H9 (cell line): ENCODE data around the gene C3. TPM values are rescaled to one million over a fixed set of nuclear protein-coding genes. Genes with fewer than 3 reads are reported as not detected.
"Not testable (repeated sequence)": the region's sequence is repeated elsewhere in the genome, so short reads cannot be mapped to it uniquely, and the experiment has no call there.

ENCODE experiments used
- DNase-seq: peaks from one replicate; pipeline ENCODE4 v3.0.0-alpha.2; 2017
- H2AFZ ChIP-seq: one replicate; pipeline ENCODE4 v1.6.1; 2013; ENCODE audit warnings: mild to moderate bottlenecking, low read length, control low read depth, moderate library complexity
- H2AK5ac ChIP-seq: 2 replicates; pipeline ENCODE4 v1.6.1; 2013; ENCODE audit warnings: low read length, control low read depth, mixed read lengths; ENCODE audit not compliant: insufficient read length
- H2BK120ac ChIP-seq: one replicate; pipeline ENCODE4 v1.6.1; 2013; ENCODE audit warnings: low read depth, mild to moderate bottlenecking, low read length, control low read depth, inconsistent platforms; ENCODE audit not compliant: poor library complexity, severe bottlenecking
- H2BK12ac ChIP-seq: 2 replicates; pipeline ENCODE4 v1.6.1; 2013; ENCODE audit warnings: low read length, control low read depth, mixed read lengths, low read depth; ENCODE audit not compliant: insufficient read length
- H2BK15ac ChIP-seq: 2 replicates; pipeline ENCODE4 v1.6.1; 2013; ENCODE audit warnings: low read depth, low read length, control low read depth
- H2BK20ac ChIP-seq: one replicate; pipeline ENCODE4 v1.6.1; 2013; ENCODE audit warnings: low read depth, mild to moderate bottlenecking, low read length, control low read depth, inconsistent platforms; ENCODE audit not compliant: poor library complexity, severe bottlenecking
- H2BK5ac ChIP-seq: 2 replicates; pipeline ENCODE4 v1.6.1; 2013; ENCODE audit warnings: low read length, control low read depth, mixed read lengths; ENCODE audit not compliant: insufficient read length
- H3K14ac ChIP-seq: 2 replicates; pipeline ENCODE4 v1.6.1; 2013; ENCODE audit warnings: low read length, control low read depth; ENCODE audit not compliant: insufficient read depth
- H3K18ac ChIP-seq: 2 replicates; pipeline ENCODE4 v1.6.1; 2013; ENCODE audit warnings: low read depth, mild to moderate bottlenecking, mixed read lengths, low read length, control low read depth; ENCODE audit not compliant: insufficient read length
- H3K23ac ChIP-seq: 2 replicates; pipeline ENCODE4 v1.6.1; 2013; ENCODE audit warnings: low read length, control low read depth, mixed read lengths, low read depth; ENCODE audit not compliant: insufficient read length
- H3K23me2 ChIP-seq: 2 replicates; pipeline ENCODE4 v1.6.1; 2013; ENCODE audit warnings: low read depth, mild to moderate bottlenecking, mixed read lengths, low read length, control low read depth; ENCODE audit not compliant: insufficient read length, poor library complexity, severe bottlenecking
- H3K27ac ChIP-seq: 2 replicates; pipeline ENCODE4 v1.5.1; 2013; ENCODE audit warnings: low read length, control low read depth, mixed read lengths, low read depth; ENCODE audit not compliant: insufficient read length
- H3K27me3 ChIP-seq: 2 replicates; pipeline ENCODE4 v1.6.1; 2013; ENCODE audit warnings: low read length, control low read depth, inconsistent platforms; ENCODE audit not compliant: insufficient read depth
- H3K4ac ChIP-seq: 2 replicates; pipeline ENCODE4 v1.6.1; 2013; ENCODE audit warnings: low read depth, mild to moderate bottlenecking, control low read depth, inconsistent platforms, low read length, moderate library complexity
- H3K4me1 ChIP-seq: 2 replicates; pipeline ENCODE4 v1.6.1; 2013; ENCODE audit warnings: low read length, control low read depth, inconsistent platforms; ENCODE audit not compliant: insufficient read depth
- H3K4me2 ChIP-seq: 2 replicates; pipeline ENCODE4 v1.6.1; 2013; ENCODE audit warnings: low read length, control low read depth, mixed read lengths; ENCODE audit not compliant: insufficient read length, insufficient read depth
- H3K56ac ChIP-seq: 2 replicates; pipeline ENCODE4 v1.6.1; 2013; ENCODE audit warnings: low read depth, mild to moderate bottlenecking, mixed read lengths, low read length, control low read depth; ENCODE audit not compliant: insufficient read length
- H3K79me1 ChIP-seq: 2 replicates; pipeline ENCODE4 v1.6.1; 2013; ENCODE audit warnings: low read depth, mild to moderate bottlenecking, moderate library complexity, low read length, control low read depth, inconsistent platforms; ENCODE audit not compliant: insufficient read depth, poor library complexity, severe bottlenecking
- H3K79me2 ChIP-seq: 2 replicates; pipeline ENCODE4 v1.6.1; 2013; ENCODE audit warnings: low read length, control low read depth, inconsistent platforms; ENCODE audit not compliant: insufficient read depth
- H3K9ac ChIP-seq: 2 replicates; pipeline ENCODE4 v1.6.1; 2013; ENCODE audit warnings: low read length, control low read depth, mixed read lengths; ENCODE audit not compliant: insufficient read length; ENCODE audit errors: extremely low read depth
- H3K9me3 ChIP-seq: one replicate; pipeline ENCODE4 v1.6.1; 2013; ENCODE audit warnings: low read depth, low read length, inconsistent platforms; ENCODE audit not compliant: control insufficient read depth
- H3T11ph ChIP-seq: one replicate; pipeline ENCODE4 v1.6.1; 2013; ENCODE audit warnings: mild to moderate bottlenecking, low read length, control low read depth, inconsistent platforms
- H4K20me1 ChIP-seq: one replicate; pipeline ENCODE4 v1.6.1; 2013; ENCODE audit not compliant: control insufficient read depth, insufficient read length, insufficient read depth
- H4K5ac ChIP-seq: 2 replicates; pipeline ENCODE4 v1.6.1; 2013; ENCODE audit warnings: low read depth, mild to moderate bottlenecking, mixed read lengths, low read length, control low read depth; ENCODE audit not compliant: insufficient read length
- H4K8ac ChIP-seq: replicated peaks from 2 replicates; pipeline ENCODE4 v1.6.1; 2013; ENCODE audit warnings: low read length, control low read depth, mixed read lengths, low read depth; ENCODE audit not compliant: insufficient read length
- H4K91ac ChIP-seq: 2 replicates; pipeline ENCODE4 v1.6.1; 2013; ENCODE audit warnings: low read depth, mild to moderate bottlenecking, moderate library complexity, mixed read lengths, low read length, control low read depth; ENCODE audit not compliant: insufficient read length
- H3K27ac Mint-ChIP-seq, 3 experiments: 2 replicates in 2 of 3; 3 replicates in 1 of 3; pipeline ENCODE4 v1.8.0; 2020 to 2021; ENCODE audit warnings: mixed read lengths in 3 of 3, mild to moderate bottlenecking in 1 of 3, moderate library complexity in 1 of 3
- H3K27me3 Mint-ChIP-seq: 2 replicates; pipeline ENCODE4 v1.8.0; 2021; ENCODE audit warnings: low read depth, mild to moderate bottlenecking, moderate library complexity, mixed read lengths
- H3K36me3 Mint-ChIP-seq, 3 experiments: 2 replicates in 2 of 3; 3 replicates in 1 of 3; pipeline ENCODE4 v1.8.0; 2020 to 2021; ENCODE audit warnings: low read depth in 3 of 3, mixed read lengths in 3 of 3; ENCODE audit not compliant: insufficient read depth in 1 of 3
- H3K4me1 Mint-ChIP-seq, 2 experiments: 2 replicates each; pipeline ENCODE4 v1.8.0; 2020; ENCODE audit warnings: mixed read lengths in 2 of 2
- H3K4me3 Mint-ChIP-seq, 2 experiments: 2 replicates in 1 of 2; 3 replicates in 1 of 2; pipeline ENCODE4 v1.8.0; 2020 to 2021; ENCODE audit warnings: mild to moderate bottlenecking in 2 of 2, mixed read lengths in 2 of 2, moderate library complexity in 1 of 2
- H3K9me3 Mint-ChIP-seq, 2 experiments: 2 replicates in 1 of 2; 3 replicates in 1 of 2; pipeline ENCODE4 v1.8.0; 2020; ENCODE audit warnings: mild to moderate bottlenecking in 2 of 2, mixed read lengths in 2 of 2, moderate library complexity in 1 of 2
- WGBS: extraction: QIAGEN DNeasy Blood & Tissue Kit; methylation state at CpG from one replicate; pipeline ENCODE4 v1.1.7; 2013; ENCODE audit warnings: missing lambda C conversion rate, low lambda C conversion rate, mixed read lengths; ENCODE audit not compliant: insufficient read length; ENCODE audit errors: extremely low coverage; 5-methylcytosine and 5-hydroxymethylcytosine counted together
- total RNA-seq: library from RNA; stranded (reverse); gene quantifications from 2 replicates; pipeline ENCODE4 v1.2.1, GENCODE V29; 2021
- TF ChIP-seq, protein P1 (sequence below): fragments of 200-600 bp; sonication (generic); conservative IDR thresholded peaks from 3 replicates; pipeline ENCODE4 v1.8.0; 2021; ENCODE audit warnings: antibody characterized with exemption, mild to moderate bottlenecking

C3 gene
- total RNA-seq, 1 experiment from 2014 or later = 5.9 TPM

DNA sequence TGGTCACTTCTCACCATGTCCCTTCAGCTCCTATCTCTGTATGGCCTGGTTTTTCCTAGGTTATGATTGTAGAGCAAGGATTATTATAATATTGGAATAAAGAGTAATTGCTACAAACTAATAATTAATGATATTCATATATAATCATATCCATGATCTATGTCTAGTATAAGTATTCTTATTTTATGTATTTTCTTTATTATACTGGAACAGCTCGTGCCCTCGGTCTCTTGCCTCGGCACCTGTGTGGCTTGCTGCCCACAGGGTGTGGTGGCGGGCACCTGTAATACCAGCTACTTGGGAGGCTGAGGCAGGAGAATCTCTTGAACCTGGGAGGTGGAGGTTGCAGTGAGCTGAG lies 87.0 kb downstream of the C3 start:
- H3K79me1 ChIP-seq, H3K23ac ChIP-seq, H3K9me3 ChIP-seq, DNase-seq, H3K4me1 Mint-ChIP-seq, H3K18ac ChIP-seq, H2BK120ac ChIP-seq, H3K79me2 ChIP-seq, H3T11ph ChIP-seq, H3K9ac ChIP-seq, H3K4me2 ChIP-seq, H3K4me1 ChIP-seq, H2AK5ac ChIP-seq, H2BK15ac ChIP-seq, H4K5ac ChIP-seq, H2BK20ac ChIP-seq, H3K56ac ChIP-seq, H3K4ac ChIP-seq, H3K14ac ChIP-seq, H3K27ac ChIP-seq, H2BK5ac ChIP-seq, H3K27ac Mint-ChIP-seq, H2BK12ac ChIP-seq, H3K36me3 Mint-ChIP-seq, H3K27me3 ChIP-seq, H3K23me2 ChIP-seq, H4K8ac ChIP-seq, H4K20me1 ChIP-seq, H4K91ac ChIP-seq, H2AFZ ChIP-seq: not testable (repeated sequence)
- TF ChIP-seq, protein P1, sequence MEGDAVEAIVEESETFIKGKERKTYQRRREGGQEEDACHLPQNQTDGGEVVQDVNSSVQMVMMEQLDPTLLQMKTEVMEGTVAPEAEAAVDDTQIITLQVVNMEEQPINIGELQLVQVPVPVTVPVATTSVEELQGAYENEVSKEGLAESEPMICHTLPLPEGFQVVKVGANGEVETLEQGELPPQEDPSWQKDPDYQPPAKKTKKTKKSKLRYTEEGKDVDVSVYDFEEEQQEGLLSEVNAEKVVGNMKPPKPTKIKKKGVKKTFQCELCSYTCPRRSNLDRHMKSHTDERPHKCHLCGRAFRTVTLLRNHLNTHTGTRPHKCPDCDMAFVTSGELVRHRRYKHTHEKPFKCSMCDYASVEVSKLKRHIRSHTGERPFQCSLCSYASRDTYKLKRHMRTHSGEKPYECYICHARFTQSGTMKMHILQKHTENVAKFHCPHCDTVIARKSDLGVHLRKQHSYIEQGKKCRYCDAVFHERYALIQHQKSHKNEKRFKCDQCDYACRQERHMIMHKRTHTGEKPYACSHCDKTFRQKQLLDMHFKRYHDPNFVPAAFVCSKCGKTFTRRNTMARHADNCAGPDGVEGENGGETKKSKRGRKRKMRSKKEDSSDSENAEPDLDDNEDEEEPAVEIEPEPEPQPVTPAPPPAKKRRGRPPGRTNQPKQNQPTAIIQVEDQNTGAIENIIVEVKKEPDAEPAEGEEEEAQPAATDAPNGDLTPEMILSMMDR = peak; percentile 7; the same call in 1 of the 3 replicates
- peaks cover 20% of the 10 kb centered on the region for H3K27me3 Mint-ChIP-seq
- WGBS = no CpG with 5 or more reads among the region's 4 CpGs
- peaks cover 15 to 53% of the 10 kb centered on the region in 2 experiments for H3K9me3 Mint-ChIP-seq
- H3K4me3 Mint-ChIP-seq = peak overlapping the region in 1 of 2 experiments; percentile 42; a peak in 1 of 5 replicates
